ENCODE data around the gene TXNDC2. TPM values are rescaled to one million over a fixed set of nuclear protein-coding genes. Genes with fewer than 3 reads are reported as not detected.

The TXNDC2 gene
- total and polyA plus RNA-seq, 10 of the 15 experiments (the other 5 are each of a cell fraction or from before 2014, with no cell fraction given): 0.04 to 0.07 (median 0.06) TPM; not detected in 7

- TF ChIP-seq SMAD5 (IDR thresholded peaks at IDR 0.05; ENCODE audit: low read depth): peak; percentile 50; the same call in 1 of the 2 replicates
- no peak for TF ChIP-seq ZNF622 (IDR thresholded peaks at IDR 0.05)
- no peak for TF ChIP-seq TCF7 (IDR thresholded peaks at IDR 0.05; ENCODE audit: borderline replicate concordance)
- TF ChIP-seq CEBPB (IDR thresholded peaks at IDR 0.05; ENCODE audit: borderline replicate concordance in 1 of 2, low read depth in 2 of 2, low read length in 2 of 2): no peak
- TF ChIP-seq E2F4 (IDR thresholded peaks at IDR 0.05; ENCODE audit: low read depth, low read length): no peak
- TF ChIP-seq BMI1 (IDR thresholded peaks at IDR 0.05; ENCODE audit: borderline replicate concordance): peak; percentile 58; the same call in 1 of the 2 replicates
- 0 out of 2 replicates have a peak, but pooled peaks have one; percentile 15 for TF ChIP-seq TBL1XR1 (IDR thresholded peaks at IDR 0.05; ENCODE audit: low read depth, low read length)
- TF ChIP-seq HDAC2 (IDR thresholded peaks at IDR 0.05): no peak
- peak; percentile 33; the same call in 1 of the 2 replicates for TF ChIP-seq MXI1 (IDR thresholded peaks at IDR 0.05; ENCODE audit: low read depth, low read length)
- no peak for TF ChIP-seq PAX5 (IDR thresholded peaks at IDR 0.05; ENCODE audit: borderline replicate concordance, low read depth, low read length)
- 0 out of 2 replicates have a peak, but pooled peaks have one; percentile 12 for TF ChIP-seq MLLT1 (IDR thresholded peaks at IDR 0.05)
- TF ChIP-seq NR2C1 (IDR thresholded peaks at IDR 0.05): peak; percentile 88
- no peak for TF ChIP-seq EZH2 (IDR thresholded peaks at IDR 0.05; ENCODE audit: borderline replicate concordance, control insufficient read depth, low read depth, low read length)
- TF ChIP-seq MTA2 (IDR thresholded peaks at IDR 0.05; ENCODE audit: low read depth): no peak
- TF ChIP-seq IKZF2 (IDR thresholded peaks at IDR 0.05): peak; percentile 80 to 84
- TF ChIP-seq CHD4 (IDR thresholded peaks at IDR 0.05): no peak
- TF ChIP-seq, protein P1, sequence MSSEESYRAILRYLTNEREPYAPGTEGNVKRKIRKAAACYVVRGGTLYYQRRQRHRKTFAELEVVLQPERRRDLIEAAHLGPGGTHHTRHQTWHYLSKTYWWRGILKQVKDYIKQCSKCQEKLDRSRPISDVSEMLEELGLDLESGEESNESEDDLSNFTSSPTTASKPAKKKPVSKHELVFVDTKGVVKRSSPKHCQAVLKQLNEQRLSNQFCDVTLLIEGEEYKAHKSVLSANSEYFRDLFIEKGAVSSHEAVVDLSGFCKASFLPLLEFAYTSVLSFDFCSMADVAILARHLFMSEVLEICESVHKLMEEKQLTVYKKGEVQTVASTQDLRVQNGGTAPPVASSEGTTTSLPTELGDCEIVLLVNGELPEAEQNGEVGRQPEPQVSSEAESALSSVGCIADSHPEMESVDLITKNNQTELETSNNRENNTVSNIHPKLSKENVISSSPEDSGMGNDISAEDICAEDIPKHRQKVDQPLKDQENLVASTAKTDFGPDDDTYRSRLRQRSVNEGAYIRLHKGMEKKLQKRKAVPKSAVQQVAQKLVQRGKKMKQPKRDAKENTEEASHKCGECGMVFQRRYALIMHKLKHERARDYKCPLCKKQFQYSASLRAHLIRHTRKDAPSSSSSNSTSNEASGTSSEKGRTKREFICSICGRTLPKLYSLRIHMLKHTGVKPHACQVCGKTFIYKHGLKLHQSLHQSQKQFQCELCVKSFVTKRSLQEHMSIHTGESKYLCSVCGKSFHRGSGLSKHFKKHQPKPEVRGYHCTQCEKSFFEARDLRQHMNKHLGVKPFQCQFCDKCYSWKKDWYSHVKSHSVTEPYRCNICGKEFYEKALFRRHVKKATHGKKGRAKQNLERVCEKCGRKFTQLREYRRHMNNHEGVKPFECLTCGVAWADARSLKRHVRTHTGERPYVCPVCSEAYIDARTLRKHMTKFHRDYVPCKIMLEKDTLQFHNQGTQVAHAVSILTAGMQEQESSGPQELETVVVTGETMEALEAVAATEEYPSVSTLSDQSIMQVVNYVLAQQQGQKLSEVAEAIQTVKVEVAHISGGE (CRISPR knock-in tag; IDR thresholded peaks at IDR 0.05): no peak
- peak; percentile 27; the same call in 1 of the 2 replicates for TF ChIP-seq PKNOX1 (IDR thresholded peaks at IDR 0.05)
Observed at GRCh38 chr18:9913526-9914333, 28.0 kb downstream of the TXNDC2 start, which contains the start of gene VAPA (continued).
